Measurements from ENCODE around the gene CAGE1.
"Not testable (repeated sequence)": the region's sequence is repeated elsewhere in the genome, so short reads cannot be mapped to it uniquely, and the experiment has no call there.

Gene CAGE1

DNA sequence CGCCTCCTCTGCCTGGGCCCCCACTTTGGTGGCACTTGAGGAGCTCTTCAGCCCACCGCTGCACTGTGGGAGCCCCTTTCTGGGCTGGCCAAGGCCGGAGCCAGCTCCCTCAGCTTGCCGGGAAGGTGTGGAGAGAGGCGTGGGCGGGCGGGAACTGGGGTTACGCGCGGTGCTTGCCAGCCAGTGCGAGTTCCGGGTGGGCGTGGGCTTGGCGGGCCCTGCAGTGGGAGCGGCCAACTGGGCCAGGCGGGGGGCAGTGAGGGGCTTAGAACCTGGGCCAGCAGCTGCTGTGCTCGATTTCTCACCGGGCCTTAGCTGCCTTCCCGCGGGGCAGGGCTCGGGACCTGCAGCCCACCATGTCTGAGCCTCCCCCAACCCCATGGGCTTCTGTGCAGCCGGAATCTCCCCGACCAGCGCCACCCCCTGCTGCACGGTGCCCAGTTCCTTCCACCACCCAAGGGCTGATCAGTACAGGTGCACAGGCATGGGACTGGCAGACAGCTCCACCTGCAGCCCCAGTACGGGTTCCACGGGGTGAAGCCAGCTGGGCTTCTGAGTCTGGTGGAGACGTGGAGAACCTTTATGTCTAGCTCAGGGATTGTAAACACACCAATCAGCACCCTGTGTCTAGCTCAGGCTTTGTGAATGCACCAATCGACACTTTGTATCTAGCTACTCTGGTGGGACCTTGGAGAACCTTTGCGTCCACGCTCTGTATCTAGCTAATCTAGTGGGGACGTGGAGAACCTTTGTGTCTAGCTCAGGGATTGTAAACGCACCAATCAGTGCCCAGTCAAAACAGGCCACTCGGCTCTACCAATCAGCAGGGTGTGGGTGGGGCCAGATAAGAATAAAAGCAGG, 74.2 kb downstream of the CAGE1 start:
- H3K27ac Mint-ChIP-seq, H3K4me3 Mint-ChIP-seq, DNase-seq, H3K27me3 Mint-ChIP-seq, H3K9me3 Mint-ChIP-seq: not testable (repeated sequence)
- Mint-ChIP-seq H3K4me1 (ENCODE audit: low read depth) (peaks cover 28% of the 10 kb centered on the region), H3K36me3 (ENCODE audit: low read depth) (peaks cover 21% of the 10 kb centered on the region)

DNA sequence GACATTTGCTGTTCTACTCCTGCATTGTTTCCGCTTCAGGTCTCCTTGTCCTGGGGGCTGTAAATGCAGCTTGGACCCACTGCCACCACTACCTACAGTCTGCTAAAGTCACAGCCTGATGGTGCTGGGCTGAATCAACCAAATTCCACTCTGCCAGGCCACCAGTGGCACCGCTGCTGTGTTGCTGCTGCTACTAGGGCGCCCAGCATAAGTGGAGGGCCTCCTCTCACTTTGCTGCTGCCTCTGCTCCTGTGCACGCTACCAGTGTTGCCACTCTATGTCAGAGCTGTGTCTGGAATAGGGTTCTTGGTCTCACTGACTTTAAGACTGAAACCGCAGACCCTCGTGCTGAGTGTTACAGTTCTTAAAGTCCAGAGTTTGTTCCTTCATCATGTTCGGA, 75.1 kb downstream of the CAGE1 start:
- no peak overlapping the region for H3K27ac Mint-ChIP-seq
- H3K36me3 Mint-ChIP-seq (ENCODE audit: low read depth) = peaks cover 30% of the 10 kb centered on the region
- H3K4me1 Mint-ChIP-seq (ENCODE audit: low read depth) = peaks cover 36% of the 10 kb centered on the region
- H3K9me3 Mint-ChIP-seq = peaks cover 5% of the 10 kb centered on the region
- no peak overlapping the region for H3K4me3 Mint-ChIP-seq
- DNase-seq = no peak
- no peaks in the 10 kb centered on the region for H3K27me3 Mint-ChIP-seq

DNA sequence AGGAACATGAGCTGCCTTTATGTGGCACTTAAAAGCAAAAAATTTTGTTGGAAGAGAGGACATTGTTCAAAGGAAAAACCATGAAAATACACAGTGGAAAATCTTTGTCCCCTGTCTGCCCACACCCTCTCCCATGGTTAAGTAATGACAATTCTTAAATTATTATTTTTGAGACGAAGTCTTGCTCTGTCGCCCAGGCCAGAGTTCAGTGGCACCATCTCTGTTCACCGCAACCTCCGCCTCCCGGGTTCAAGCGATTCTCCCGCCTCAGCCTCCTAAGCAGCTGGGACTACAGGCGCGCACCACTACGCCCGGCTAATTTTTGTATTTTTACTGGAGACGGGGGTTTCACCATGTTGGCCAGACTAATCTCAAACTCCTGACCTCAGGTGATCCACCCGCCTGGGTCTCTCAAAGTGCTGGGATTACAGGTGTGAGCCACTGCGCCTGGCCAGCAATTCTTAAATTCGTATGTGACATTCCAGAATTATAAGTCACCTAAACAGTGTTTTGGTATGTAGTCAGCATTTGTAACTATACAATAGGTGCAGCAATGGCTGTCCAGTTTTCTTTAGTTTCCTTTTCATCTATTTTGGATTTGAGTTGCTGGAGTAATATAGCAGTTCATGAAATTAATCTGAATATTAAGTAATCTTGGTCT, 75.9 kb downstream of the CAGE1 start:
- Mint-ChIP-seq H3K4me3 (peak overlapping the region; percentile 91), H3K4me1 (ENCODE audit: low read depth) (peaks cover 43% of the 10 kb centered on the region), H3K27me3 (no peaks in the 10 kb centered on the region), H3K36me3 (ENCODE audit: low read depth) (peaks cover 38% of the 10 kb centered on the region), H3K27ac (peak overlapping the region; percentile 98), H3K9me3 (peaks cover 5% of the 10 kb centered on the region)
- peak; percentile 37 for DNase-seq

DNA sequence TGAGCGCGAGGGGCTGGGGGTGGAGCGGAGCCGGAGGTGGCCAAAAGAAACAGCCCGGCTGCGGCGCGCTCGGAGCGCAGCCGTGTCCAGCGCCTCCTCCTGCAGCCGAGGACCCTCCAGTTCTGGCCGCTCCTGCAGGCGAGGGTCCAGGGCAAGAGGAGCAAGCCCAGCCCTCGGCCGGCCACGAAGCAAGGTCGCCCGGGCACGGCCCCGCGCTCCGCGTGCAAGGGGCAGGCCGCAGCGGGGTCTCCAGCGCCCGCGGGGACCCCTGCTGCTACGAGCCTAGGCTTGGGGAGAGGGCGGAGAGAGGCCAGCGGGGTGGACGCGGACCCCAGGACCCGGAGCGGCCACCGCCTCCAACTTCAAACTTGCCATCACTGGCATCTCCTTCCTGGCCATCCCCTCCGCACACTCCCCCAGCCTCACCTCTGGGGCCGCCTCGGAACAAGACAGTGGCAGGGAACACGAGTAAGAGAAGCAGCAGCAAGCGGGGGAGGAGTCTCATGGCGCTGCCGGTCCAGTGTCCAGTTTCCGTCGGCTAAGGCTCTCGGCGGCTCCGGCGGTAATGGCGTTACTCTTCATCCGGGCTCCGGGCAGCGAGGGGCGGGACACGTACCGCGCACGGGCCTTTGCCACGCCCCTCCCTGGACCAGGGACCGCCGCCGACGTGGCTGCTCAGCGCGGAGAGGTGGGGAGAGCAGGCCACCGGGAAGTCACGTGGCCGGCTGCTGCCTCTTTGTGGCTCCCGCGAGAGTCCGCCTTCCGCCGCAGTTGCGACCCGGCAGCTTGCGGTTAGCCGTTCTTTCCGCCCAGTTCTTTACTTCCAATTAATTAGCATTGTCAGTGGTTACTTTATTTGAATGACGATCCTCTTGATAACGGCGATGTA, 76.7 kb downstream of the CAGE1 start, which contains the start of gene SSR1:
TSS of gene SSR1 (minus strand) at position 584 of the 889 bp plus-strand sequence. CDS start at position 505, 79 bp downstream.
- H3K9me3 Mint-ChIP-seq = peaks cover 5% of the 10 kb centered on the region
- peak within 1 kb of the TSS; percentile 91 for H3K4me3 Mint-ChIP-seq
- H3K4me1 Mint-ChIP-seq (ENCODE audit: low read depth) = peaks cover 50% of the 10 kb centered on the region
- H3K27me3 Mint-ChIP-seq = no peaks in the 10 kb centered on the region
- peaks cover 45% of the 10 kb centered on the region for H3K36me3 Mint-ChIP-seq (ENCODE audit: low read depth)
- peak; percentile 96 for DNase-seq
- H3K27ac Mint-ChIP-seq = peak within 1 kb of the TSS; percentile 98

DNA sequence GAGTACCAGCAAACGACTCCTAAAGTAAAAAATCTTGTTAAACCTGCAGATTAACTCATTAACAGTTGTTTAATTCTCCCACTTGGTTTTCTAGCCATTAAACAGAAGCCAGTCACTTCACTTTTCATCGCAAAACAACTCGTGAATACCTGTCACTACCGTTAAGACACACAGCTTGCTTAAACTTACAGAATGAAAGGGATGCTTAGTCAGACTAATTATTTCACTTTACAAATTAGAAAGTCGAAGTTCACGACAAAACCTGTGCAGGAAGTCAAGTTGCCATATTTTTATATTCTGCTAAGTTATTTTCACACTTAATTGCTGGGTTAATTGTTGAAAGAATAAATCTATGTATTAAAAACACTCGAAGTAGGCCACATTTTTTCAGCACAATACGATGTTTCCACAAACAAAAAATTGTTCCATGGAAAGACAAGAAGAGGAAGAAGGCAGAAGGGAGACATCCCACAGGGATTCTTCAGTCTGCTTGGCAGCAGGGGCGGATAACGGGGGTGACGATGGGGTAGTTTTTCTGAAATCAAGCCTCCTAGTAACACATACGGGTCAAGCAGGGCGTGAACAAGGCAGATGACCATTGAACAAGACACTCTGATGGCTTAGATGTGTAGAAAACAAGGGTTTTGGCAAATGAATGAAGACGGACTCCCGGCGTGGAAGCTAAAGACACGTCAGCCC, 77.5 kb downstream of the CAGE1 start:
- peak; percentile 66 for DNase-seq
- Mint-ChIP-seq H3K27me3 (no peaks in the 10 kb centered on the region), H3K27ac (peak overlapping the region; percentile 98), H3K9me3 (peaks cover 5% of the 10 kb centered on the region), H3K4me1 (ENCODE audit: low read depth) (peaks cover 55% of the 10 kb centered on the region), H3K4me3 (peak overlapping the region; percentile 91), H3K36me3 (ENCODE audit: low read depth) (peaks cover 53% of the 10 kb centered on the region)

DNA sequence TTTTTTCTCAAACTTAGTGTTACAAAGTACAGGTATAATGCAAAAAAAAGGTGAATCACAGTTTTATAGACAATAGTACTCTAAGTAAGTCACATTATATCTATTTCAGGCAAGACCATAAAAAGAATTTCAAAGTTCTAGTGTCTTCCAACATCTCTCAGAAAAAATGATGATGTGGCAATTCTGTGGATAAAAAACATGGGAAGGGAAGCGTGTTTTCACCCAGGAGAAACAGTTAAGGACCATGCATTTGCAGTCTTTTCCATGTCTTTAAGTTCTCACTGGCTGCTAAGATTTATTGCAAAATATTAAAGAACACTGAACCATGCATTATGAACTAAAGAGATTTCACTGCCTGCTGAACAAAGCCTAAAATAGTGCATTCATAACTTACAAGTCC, 78.4 kb downstream of the CAGE1 start:
- H3K9me3 Mint-ChIP-seq = peaks cover 5% of the 10 kb centered on the region
- H3K36me3 Mint-ChIP-seq (ENCODE audit: low read depth) = peaks cover 60% of the 10 kb centered on the region
- peak overlapping the region; percentile 91 for H3K4me3 Mint-ChIP-seq
- DNase-seq = no peak
- H3K27me3 Mint-ChIP-seq = no peaks in the 10 kb centered on the region
- peaks cover 58% of the 10 kb centered on the region for H3K4me1 Mint-ChIP-seq (ENCODE audit: low read depth)
- peak overlapping the region; percentile 15 for H3K27ac Mint-ChIP-seq

DNA sequence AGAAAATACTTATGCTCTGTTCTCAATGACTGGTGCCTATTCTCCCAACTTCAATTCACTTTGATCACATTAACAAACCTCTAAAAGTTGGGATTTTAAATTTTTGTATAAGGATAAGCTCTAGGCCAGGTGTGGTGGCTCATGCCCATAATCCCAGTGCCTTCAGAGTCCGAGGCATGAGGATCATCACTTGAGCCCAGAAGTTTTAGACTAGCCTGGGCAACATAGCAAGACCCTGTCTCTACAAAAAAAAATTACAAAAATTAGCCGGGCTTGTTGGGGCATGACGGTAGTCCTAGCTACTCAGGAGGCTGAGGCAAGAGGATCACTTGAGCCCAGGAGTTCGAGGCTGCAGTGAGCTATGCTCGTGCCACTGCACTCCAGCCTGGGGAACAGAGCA, 80.5 kb downstream of the CAGE1 start:
- peaks cover 5% of the 10 kb centered on the region for H3K9me3 Mint-ChIP-seq
- H3K36me3 Mint-ChIP-seq (ENCODE audit: low read depth) = peaks cover 81% of the 10 kb centered on the region
- no peak for DNase-seq
- no peaks in the 10 kb centered on the region for H3K27me3 Mint-ChIP-seq
- H3K4me3 Mint-ChIP-seq = no peak overlapping the region
- peaks cover 66% of the 10 kb centered on the region for H3K4me1 Mint-ChIP-seq (ENCODE audit: low read depth)
- peak overlapping the region; percentile 41 for H3K27ac Mint-ChIP-seq

DNA sequence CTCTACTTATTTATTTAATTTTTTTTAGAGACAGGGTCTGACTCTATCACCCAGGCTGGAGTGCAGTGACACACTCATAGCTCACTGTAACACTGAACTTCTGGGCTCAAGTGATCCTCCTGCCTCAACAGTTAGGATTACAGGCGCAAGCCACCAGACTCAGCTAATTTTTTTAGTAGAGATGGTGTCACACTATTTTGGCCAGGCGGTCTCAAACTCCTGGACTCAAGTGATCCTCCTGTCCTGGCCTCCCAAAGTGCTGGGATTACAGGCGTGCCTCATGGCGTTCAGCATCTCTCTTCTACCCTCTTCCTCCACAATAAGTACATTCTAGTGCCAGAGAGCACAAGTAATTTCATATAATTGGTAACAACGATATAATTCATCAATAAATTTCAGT, 82.0 kb downstream of the CAGE1 start:
- peak overlapping the region; percentile 13 for H3K27ac Mint-ChIP-seq
- DNase-seq = no peak
- peaks cover 57% of the 10 kb centered on the region for H3K4me1 Mint-ChIP-seq (ENCODE audit: low read depth)
- H3K36me3 Mint-ChIP-seq (ENCODE audit: low read depth) = peaks cover 92% of the 10 kb centered on the region
- no peak overlapping the region for H3K4me3 Mint-ChIP-seq
- no peaks in the 10 kb centered on the region for H3K27me3 Mint-ChIP-seq
- H3K9me3 Mint-ChIP-seq = peaks cover 5% of the 10 kb centered on the region

DNA sequence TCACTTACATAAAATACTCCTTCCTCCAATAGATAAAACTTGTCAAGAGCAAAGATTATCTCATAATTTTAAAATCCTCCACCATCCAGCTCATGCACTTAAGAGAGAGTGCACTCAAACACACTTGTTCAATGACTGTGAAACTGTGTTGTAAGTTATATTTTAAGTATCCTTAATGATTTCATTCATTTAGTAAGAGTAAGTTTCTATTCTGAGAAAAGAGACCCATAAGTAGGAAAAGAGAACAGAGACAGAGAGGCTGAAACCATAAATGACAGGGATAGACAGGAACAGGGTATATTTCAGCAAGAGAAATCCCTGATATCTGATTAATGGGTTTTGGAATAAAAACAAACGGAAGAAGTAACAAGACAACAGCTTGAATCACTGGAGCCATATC, 84.7 kb downstream of the CAGE1 start:
- Mint-ChIP-seq H3K4me3 (no peak overlapping the region), H3K4me1 (ENCODE audit: low read depth) (peaks cover 52% of the 10 kb centered on the region), H3K27me3 (no peaks in the 10 kb centered on the region), H3K36me3 (ENCODE audit: low read depth) (peaks cover 96% of the 10 kb centered on the region), H3K27ac (peak overlapping the region; percentile 18), H3K9me3 (peaks cover 4% of the 10 kb centered on the region)
- no peak for DNase-seq

DNA sequence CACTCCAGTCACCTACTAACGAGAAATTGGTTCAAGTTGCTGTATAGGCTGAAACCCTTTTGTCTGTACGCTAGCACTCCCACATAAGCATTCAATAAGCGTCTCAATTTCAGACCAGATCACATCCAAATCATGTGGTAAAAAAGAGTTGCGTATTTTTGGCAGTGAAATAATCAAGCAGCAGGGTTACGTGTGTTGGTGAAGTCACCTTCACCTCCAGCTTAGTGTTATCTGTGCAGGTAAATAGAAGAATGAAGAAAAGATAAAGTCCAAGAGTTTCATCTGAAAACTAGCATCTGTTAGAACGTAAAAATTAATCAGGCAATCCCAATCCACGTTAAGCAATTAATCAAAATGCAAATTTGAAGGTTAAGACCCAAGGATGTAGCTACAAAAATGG, 87.8 kb downstream of the CAGE1 start:
- Mint-ChIP-seq H3K9me3 (no peaks in the 10 kb centered on the region), H3K27me3 (no peaks in the 10 kb centered on the region), H3K27ac (no peak overlapping the region), H3K36me3 (ENCODE audit: low read depth) (peaks cover 95% of the 10 kb centered on the region), H3K4me3 (no peak overlapping the region), H3K4me1 (ENCODE audit: low read depth) (peaks cover 33% of the 10 kb centered on the region)
- DNase-seq = no peak

DNA sequence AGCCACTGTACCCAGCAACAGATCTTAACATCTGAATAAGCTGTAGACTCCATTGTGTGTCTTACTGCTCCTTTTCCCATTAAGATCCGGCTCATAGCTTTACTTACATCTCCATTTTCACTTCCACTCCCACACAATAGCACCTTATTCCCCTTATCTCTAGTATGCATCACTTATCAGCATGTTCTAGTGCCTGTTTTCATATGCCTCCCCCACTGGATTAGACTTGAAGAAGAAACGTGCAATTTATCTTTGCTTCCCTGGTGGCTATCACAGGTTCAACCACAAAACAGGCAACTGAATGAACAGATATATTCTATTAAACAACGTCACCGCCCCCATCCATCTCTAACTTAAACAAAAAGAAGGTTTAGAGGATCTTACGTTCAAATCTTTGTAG, 88.6 kb downstream of the CAGE1 start:
- peak overlapping the region; percentile 2 for H3K27ac Mint-ChIP-seq
- peaks cover 37% of the 10 kb centered on the region for H3K4me1 Mint-ChIP-seq (ENCODE audit: low read depth)
- no peaks in the 10 kb centered on the region for H3K27me3 Mint-ChIP-seq
- H3K4me3 Mint-ChIP-seq = no peak overlapping the region
- H3K9me3 Mint-ChIP-seq = no peaks in the 10 kb centered on the region
- H3K36me3 Mint-ChIP-seq (ENCODE audit: low read depth) = peaks cover 96% of the 10 kb centered on the region
- DNase-seq = no peak

DNA sequence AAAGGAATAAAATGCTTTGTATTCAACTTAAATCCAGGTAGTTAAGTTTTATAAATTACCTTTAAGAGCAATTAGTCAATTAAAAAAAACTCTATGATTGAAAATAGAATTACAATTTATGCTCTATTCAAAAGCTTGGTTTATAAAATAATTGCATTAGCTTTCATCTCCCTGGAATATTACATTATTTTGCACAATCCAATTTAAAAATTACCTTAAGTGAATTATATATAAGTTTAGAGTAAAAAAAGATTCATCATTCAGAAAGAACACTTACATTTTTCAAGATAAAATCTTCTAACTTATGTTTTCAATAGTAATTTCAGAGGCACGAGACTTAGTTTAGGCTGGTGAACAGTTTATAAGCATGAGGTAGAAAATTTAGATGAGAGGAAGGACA, 91.4 kb downstream of the CAGE1 start:
- peak overlapping the region; percentile 6 for H3K27ac Mint-ChIP-seq
- H3K27me3 Mint-ChIP-seq = no peaks in the 10 kb centered on the region
- peaks cover 87% of the 10 kb centered on the region for H3K36me3 Mint-ChIP-seq (ENCODE audit: low read depth)
- peaks cover 27% of the 10 kb centered on the region for H3K4me1 Mint-ChIP-seq (ENCODE audit: low read depth)
- no peak for DNase-seq
- H3K4me3 Mint-ChIP-seq = no peak overlapping the region
- no peaks in the 10 kb centered on the region for H3K9me3 Mint-ChIP-seq

DNA sequence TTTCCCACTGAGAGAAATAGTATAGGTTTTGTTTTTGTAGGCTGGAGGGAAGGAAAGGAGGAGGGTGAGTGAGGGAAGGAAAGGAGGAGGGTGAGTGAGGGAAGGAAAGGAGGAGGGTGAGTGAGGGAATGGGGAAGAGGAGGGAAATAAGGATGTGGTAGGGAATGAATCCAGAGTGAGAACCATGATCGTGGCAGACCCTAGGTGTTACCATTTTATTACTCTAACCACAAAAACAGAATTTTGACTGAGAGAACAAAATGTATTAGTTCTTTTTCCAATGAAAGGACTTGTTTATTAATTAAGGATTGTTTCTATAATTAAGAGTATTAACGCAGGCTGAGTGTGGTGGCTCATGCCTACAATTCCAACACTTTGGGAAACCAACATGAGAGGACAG, 92.9 kb downstream of the CAGE1 start:
- no peak overlapping the region for H3K27ac Mint-ChIP-seq
- H3K36me3 Mint-ChIP-seq (ENCODE audit: low read depth) = peaks cover 88% of the 10 kb centered on the region
- no peaks in the 10 kb centered on the region for H3K9me3 Mint-ChIP-seq
- DNase-seq = no peak
- H3K27me3 Mint-ChIP-seq = no peaks in the 10 kb centered on the region
- peaks cover 24% of the 10 kb centered on the region for H3K4me1 Mint-ChIP-seq (ENCODE audit: low read depth)
- no peak overlapping the region for H3K4me3 Mint-ChIP-seq

DNA sequence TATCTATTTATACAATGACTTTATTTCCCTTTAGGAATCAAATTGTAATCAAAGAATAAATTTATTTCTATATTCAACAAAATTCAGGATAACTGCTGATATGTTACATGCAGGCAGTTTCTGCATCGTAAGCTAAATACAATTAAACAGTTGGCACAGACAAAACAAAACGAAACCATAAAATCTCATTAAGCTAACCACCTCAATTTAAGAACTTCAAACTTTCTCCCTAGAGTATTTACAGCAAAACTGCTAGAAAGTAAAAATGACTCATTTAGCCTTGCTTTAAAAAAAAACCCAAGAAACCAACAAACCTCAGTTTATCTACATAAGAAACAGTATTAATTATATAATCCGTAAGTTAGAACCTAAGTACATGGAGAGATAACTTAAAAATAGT, 93.6 kb downstream of the CAGE1 start:
- DNase-seq = no peak
- H3K36me3 Mint-ChIP-seq (ENCODE audit: low read depth) = peaks cover 84% of the 10 kb centered on the region

More for the DNA sequence above, 93.6 kb downstream of the CAGE1 start:
- no peaks in the 10 kb centered on the region for H3K9me3 Mint-ChIP-seq
- H3K4me3 Mint-ChIP-seq = no peak overlapping the region
- H3K4me1 Mint-ChIP-seq (ENCODE audit: low read depth) = peaks cover 19% of the 10 kb centered on the region
- H3K27me3 Mint-ChIP-seq = no peaks in the 10 kb centered on the region
- H3K27ac Mint-ChIP-seq = peak overlapping the region; percentile 52

All from activated T-cell treated with anti-CD3 and anti-CD28 coated beads, Interleukin-2, amount 50 U/mL, for 24 hours (primary cell).